Spleen (tissue), 7 donors: Measurements from ENCODE around the gene REXO4.

Source experiments
- CTCF ChIP-seq, 11 experiments: fragments of 200-600 bp in 7 of 11; fragments of 450-650 bp in 4 of 11; sonication (generic) in 4 of 11; IDR thresholded peaks in 8 of 11; conservative IDR thresholded peaks in 3 of 11; 1 replicate in 7 of 11; 2 replicates in 4 of 11; pipeline versions ENCODE4 v1.4.0 to v1.8.0; 2016 to 2021; ENCODE audit warnings: antibody characterized with exemption in 11 of 11, inconsistent platforms in 4 of 11, mild to moderate bottlenecking in 1 of 11
- POLR2A ChIP-seq, 3 donors: fragments of 450-650 bp; IDR thresholded peaks; one replicate each; pipeline ENCODE4 v1.5.1; 2017; ENCODE audit warnings: antibody characterized with exemption in 3 of 3, mild to moderate bottlenecking in 1 of 3
- POLR2AphosphoS5 ChIP-seq, 3 donors: sonication (generic); formaldehyde crosslinking; IDR thresholded peaks; one replicate each; pipeline ENCODE4 v1.5.1; 2017; ENCODE audit warnings: antibody characterized with exemption in 3 of 3
- donor health status: DM: no; HTN: no; CAD: no; lungs with moderate emphysema.
- donor health status: DM: no; HTN: no; CAD: no.
- donor health status: DM: no; HTN: no; CAD: no.

- TF ChIP-seq CTCF (IDR thresholded peaks at IDR 0.05 in 8 of 11, conservative IDR thresholded peaks at IDR 0.05 in 3 of 11): no peak
- TF ChIP-seq POLR2A (IDR thresholded peaks at IDR 0.05): no peak
- TF ChIP-seq POLR2AphosphoS5 (IDR thresholded peaks at IDR 0.05): no peak
Observed at GRCh38 chr9:133430244-133430643, 12.4 kb upstream of the REXO4 start.
